ENCODE data around the gene FECH. TPM values are rescaled to one million over a fixed set of nuclear protein-coding genes. Genes with fewer than 3 reads are reported as not detected.

Gene FECH
- total RNA-seq, 1 experiment from 2014 or later = 24.1 TPM

DNA sequence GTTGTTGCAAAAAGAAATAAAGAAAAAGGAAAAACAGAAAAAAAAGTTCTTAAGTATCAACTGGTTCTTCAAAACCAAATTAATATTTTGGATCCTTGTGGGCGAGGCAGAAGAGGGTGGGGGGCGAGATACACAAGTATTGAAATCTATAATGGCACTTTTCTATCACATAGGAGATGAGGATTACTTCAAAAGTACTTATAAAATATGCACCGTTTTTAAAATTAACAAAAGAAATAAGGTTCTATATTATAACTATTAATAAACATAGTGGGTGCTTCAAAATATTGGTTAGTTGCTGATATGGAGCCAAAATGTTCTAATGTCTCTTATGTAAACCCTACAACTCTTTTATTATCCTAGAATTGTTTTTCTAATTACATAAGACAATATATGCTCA, 2.1 kb downstream of the FECH start:
- no peaks in the 10 kb centered on the region for H3K27me3 ChIP-seq (ENCODE audit: insufficient read depth, low read length)
- H3K36me3 Mint-ChIP-seq (ENCODE audit: insufficient read depth in 1 of 3, low read depth in 3 of 3) = peaks cover 4 to 11% (median 7%) of the 10 kb centered on the region in 3 experiments; a peak in 6 of 7 replicates
- H3K4me1 ChIP-seq (ENCODE audit: insufficient read depth, low read length) = peaks cover 6% of the 10 kb centered on the region; the same call in 1 of the 2 replicates
- no peak overlapping the region for H4K91ac ChIP-seq (ENCODE audit: insufficient read length, low read depth, low read length)
- H2AK5ac ChIP-seq (ENCODE audit: insufficient read length, low read length) = no peak overlapping the region
- H3K9me3 ChIP-seq (ENCODE audit: control insufficient read depth, low read depth, low read length) = no peaks in the 10 kb centered on the region
- no peak overlapping the region for H4K8ac ChIP-seq (replicated peaks; ENCODE audit: insufficient read length, low read depth, low read length)
- no peak overlapping the region for H2AFZ ChIP-seq (ENCODE audit: low read length)
- H3K4ac ChIP-seq (ENCODE audit: low read depth, low read length) = no peak overlapping the region
- no peak overlapping the region for H4K5ac ChIP-seq (ENCODE audit: insufficient read length, low read depth, low read length)
- no peaks in the 10 kb centered on the region for H3K9me3 Mint-ChIP-seq
- TF ChIP-seq, protein P1, sequence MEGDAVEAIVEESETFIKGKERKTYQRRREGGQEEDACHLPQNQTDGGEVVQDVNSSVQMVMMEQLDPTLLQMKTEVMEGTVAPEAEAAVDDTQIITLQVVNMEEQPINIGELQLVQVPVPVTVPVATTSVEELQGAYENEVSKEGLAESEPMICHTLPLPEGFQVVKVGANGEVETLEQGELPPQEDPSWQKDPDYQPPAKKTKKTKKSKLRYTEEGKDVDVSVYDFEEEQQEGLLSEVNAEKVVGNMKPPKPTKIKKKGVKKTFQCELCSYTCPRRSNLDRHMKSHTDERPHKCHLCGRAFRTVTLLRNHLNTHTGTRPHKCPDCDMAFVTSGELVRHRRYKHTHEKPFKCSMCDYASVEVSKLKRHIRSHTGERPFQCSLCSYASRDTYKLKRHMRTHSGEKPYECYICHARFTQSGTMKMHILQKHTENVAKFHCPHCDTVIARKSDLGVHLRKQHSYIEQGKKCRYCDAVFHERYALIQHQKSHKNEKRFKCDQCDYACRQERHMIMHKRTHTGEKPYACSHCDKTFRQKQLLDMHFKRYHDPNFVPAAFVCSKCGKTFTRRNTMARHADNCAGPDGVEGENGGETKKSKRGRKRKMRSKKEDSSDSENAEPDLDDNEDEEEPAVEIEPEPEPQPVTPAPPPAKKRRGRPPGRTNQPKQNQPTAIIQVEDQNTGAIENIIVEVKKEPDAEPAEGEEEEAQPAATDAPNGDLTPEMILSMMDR (conservative IDR thresholded peaks at IDR 0.05) = no peak
- no peak overlapping the region for H2BK5ac ChIP-seq (ENCODE audit: insufficient read length, low read length)
- no peak for DNase-seq
- no peaks in the 10 kb centered on the region for H3K79me2 ChIP-seq (ENCODE audit: insufficient read depth, low read length)
- no peak overlapping the region for H2BK120ac ChIP-seq (ENCODE audit: low read depth, low read length, poor library complexity, severe bottlenecking)
- no peak overlapping the region for H3K18ac ChIP-seq (ENCODE audit: insufficient read length, low read depth, low read length)
- no peak overlapping the region for H3K27ac Mint-ChIP-seq
- peaks cover 11% of the 10 kb centered on the region for H3K23me2 ChIP-seq (ENCODE audit: insufficient read length, low read depth, low read length, poor library complexity, severe bottlenecking)
- no peak overlapping the region for H2BK15ac ChIP-seq (ENCODE audit: low read depth, low read length)
- no peaks in the 10 kb centered on the region for H3K79me1 ChIP-seq (ENCODE audit: insufficient read depth, low read depth, low read length, poor library complexity, severe bottlenecking)
- no peak overlapping the region for H3T11ph ChIP-seq (ENCODE audit: low read length)
- no peak overlapping the region for H3K4me3 Mint-ChIP-seq
- H2BK20ac ChIP-seq (ENCODE audit: low read depth, low read length, poor library complexity, severe bottlenecking) = no peak overlapping the region
- no peaks in the 10 kb centered on the region for H4K20me1 ChIP-seq (ENCODE audit: control insufficient read depth, insufficient read depth, insufficient read length)
- no peak overlapping the region for H3K9ac ChIP-seq (ENCODE audit: extremely low read depth, insufficient read length, low read length)
- no peak overlapping the region for H3K23ac ChIP-seq (ENCODE audit: insufficient read length, low read depth, low read length)
- peaks cover 22 to 23% of the 10 kb centered on the region in 2 experiments for H3K4me1 Mint-ChIP-seq
- no peak overlapping the region for H3K14ac ChIP-seq (ENCODE audit: insufficient read depth, low read length)
- no peak overlapping the region for H3K4me2 ChIP-seq (ENCODE audit: insufficient read depth, insufficient read length, low read length)
- no peaks in the 10 kb centered on the region for H3K27me3 Mint-ChIP-seq (ENCODE audit: low read depth)
- H3K27ac ChIP-seq (ENCODE audit: insufficient read length, low read depth, low read length) = no peak overlapping the region
- no peak overlapping the region for H2BK12ac ChIP-seq (ENCODE audit: insufficient read length, low read depth, low read length)
- no CpG with 5 or more reads among the region's 3 CpGs for WGBS (ENCODE audit: extremely low coverage, insufficient read length, low lambda C conversion rate)
- H3K56ac ChIP-seq (ENCODE audit: insufficient read length, low read depth, low read length) = no peak overlapping the region

Measured in H9 (cell line).